Spleen (tissue), 7 donors: ENCODE results near the gene CLTA.

Experiments
- CTCF ChIP-seq, 11 experiments: fragments of 200-600 bp in 7 of 11; fragments of 450-650 bp in 4 of 11; sonication (generic) in 4 of 11; IDR thresholded peaks in 8 of 11; conservative IDR thresholded peaks in 3 of 11; 1 replicate in 7 of 11; 2 replicates in 4 of 11; pipeline versions ENCODE4 v1.4.0 to v1.8.0; 2016 to 2021; ENCODE audit warnings: antibody characterized with exemption in 11 of 11, inconsistent platforms in 4 of 11, mild to moderate bottlenecking in 1 of 11
- POLR2AphosphoS5 ChIP-seq, 3 donors: sonication (generic); formaldehyde crosslinking; IDR thresholded peaks; one replicate each; pipeline ENCODE4 v1.5.1; 2017; ENCODE audit warnings: antibody characterized with exemption in 3 of 3
- donor health status: DM: no; HTN: no; CAD: no; lungs with moderate emphysema.
- donor health status: DM: no; HTN: no; CAD: no.
- donor health status: DM: no; HTN: no; CAD: no.

GRCh38 chr9:36249189-36249588 is 58.5 kb downstream of the CLTA start:
- TF ChIP-seq CTCF (IDR thresholded peaks at IDR 0.05 in 8 of 11, conservative IDR thresholded peaks at IDR 0.05 in 3 of 11): no peak
- no peak for TF ChIP-seq POLR2AphosphoS5 (IDR thresholded peaks at IDR 0.05)
